Measurements from ENCODE around the gene GUCY2C.
"Not testable (repeated sequence)": the region's sequence is repeated elsewhere in the genome, so short reads cannot be mapped to it uniquely, and the experiment has no call there.

Gene GUCY2C

GRCh38 chr12:14696265-14696741, at the start of gene GUCY2C:
TSS of gene GUCY2C (minus strand) at chr12:14696599. CDS start at chr12:14696448, 151 bp downstream.
- no peak for DNase-seq (ENCODE audit: low spot score)

DNA sequence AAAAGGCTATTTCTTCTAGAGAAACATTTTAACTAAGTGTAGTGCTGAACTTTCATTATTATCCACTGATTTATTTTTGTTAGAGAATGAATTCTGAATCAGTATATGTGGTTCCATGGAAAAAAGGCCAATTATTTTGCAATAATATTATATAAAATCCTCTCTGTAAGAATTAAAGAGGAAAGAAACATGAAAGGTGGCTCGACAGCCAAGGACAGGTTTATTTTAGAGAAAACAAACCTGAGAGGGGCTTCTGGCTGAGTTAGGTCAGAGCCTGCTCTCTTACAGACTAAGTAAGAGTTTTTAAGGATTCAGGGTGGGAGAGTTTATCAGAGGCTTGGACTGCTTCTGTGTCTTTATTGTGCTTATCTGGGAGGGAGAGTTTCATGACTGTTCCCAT, 46.7 kb upstream of the GUCY2C start:
- DNase-seq (ENCODE audit: low spot score): no peak

DNA sequence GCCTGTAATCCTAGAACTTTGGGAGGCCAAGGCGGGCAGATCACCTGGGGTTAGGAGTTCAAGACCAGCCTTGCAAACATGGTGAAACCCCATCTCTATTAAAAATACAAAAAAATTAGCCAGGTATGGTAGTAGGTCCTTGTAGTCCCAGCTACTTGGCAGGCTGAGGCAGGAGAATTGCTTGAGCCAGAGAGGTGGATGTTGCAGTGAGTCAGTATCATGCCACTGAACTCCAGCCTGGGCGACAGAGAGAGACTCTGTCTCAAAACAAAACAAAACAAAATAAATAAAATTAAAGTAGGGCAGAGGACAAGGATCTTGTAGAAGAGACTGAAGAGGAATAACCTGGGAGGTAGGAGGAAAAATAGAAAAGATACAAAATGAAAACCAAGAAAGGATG, 45.5 kb upstream of the GUCY2C start:
- no peak for DNase-seq (ENCODE audit: low spot score)

DNA sequence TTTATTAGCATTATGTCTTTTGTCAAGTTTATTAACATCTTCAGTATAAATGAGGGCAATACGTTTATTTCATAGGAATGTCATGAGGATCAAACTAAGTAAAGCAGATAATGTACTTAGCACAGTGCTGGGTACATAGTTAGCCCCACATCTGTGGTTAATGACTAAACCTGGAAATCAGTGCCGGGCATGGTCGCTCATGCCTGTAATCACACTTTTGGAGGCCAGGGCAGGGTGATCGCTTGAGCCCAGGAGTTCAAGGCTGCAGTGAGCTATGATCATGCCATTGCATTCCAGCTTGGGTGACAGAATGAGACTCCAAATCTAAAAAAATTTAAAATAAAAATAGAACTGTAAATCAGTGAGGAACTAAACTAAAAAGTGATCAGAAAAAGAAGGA, 44.8 kb upstream of the GUCY2C start:
- no peak for DNase-seq (ENCODE audit: low spot score)

GRCh38 chr12:14736441-14736840, 40.0 kb upstream of the GUCY2C start:
- DNase-seq (ENCODE audit: low spot score): not testable (repeated sequence)

GRCh38 chr12:14731821-14732220, 35.4 kb upstream of the GUCY2C start:
- no peak for DNase-seq (ENCODE audit: low spot score)

GRCh38 chr12:14729586-14729985, 33.2 kb upstream of the GUCY2C start:
- no peak for DNase-seq (ENCODE audit: low spot score)

GRCh38 chr12:14723763-14724162, 27.4 kb upstream of the GUCY2C start:
- DNase-seq (ENCODE audit: low spot score): peak; percentile 69

DNA sequence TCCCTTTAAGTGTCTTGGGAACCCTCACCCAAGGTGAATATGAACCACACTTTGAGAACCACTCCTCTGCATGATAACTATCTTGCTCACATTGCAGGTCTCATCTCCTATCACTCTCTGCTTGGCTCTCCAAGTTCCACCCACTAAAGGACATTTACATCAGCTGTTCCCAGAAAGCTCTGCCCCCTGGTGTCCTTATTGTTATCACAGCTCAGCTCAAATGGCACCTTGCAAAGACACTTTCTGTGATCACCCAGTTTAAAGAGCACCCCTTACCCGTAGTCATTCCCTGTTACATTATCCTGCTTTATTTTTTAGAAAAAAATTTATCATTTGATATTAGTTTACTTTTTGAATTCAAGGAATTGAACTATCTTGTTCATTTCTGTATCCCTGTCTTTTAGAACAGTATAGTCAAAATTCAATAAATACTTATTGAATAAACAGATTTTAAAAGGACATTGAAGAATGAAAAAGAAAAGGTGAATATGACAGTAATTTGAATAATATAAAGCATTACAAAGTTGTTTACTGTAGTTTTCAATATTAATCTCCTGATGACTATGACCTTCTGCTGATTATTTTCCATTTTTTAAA, 20.5 kb upstream of the GUCY2C start:
- peak; percentile 57 for DNase-seq (ENCODE audit: low spot score)

DNA sequence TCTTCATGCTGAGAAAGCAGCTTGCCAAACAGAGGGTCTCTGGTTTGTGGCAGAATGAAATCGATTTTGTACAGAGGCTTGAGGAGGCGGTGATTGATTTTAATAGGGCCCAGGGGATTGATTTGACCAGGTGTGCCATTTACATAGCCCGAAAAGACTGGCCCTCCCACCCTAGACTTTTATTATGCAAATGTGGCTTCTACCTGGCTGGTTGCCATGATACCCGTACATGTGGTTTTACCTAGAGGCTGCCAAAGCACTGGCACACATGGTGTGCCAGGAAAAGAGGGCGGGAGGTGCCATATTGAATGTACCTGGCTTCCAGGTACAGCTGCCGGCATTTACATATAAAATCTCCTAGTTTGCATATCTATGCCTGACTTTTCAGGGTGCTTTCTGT, 18.0 kb upstream of the GUCY2C start:
- no peak for DNase-seq (ENCODE audit: low spot score)

DNA sequence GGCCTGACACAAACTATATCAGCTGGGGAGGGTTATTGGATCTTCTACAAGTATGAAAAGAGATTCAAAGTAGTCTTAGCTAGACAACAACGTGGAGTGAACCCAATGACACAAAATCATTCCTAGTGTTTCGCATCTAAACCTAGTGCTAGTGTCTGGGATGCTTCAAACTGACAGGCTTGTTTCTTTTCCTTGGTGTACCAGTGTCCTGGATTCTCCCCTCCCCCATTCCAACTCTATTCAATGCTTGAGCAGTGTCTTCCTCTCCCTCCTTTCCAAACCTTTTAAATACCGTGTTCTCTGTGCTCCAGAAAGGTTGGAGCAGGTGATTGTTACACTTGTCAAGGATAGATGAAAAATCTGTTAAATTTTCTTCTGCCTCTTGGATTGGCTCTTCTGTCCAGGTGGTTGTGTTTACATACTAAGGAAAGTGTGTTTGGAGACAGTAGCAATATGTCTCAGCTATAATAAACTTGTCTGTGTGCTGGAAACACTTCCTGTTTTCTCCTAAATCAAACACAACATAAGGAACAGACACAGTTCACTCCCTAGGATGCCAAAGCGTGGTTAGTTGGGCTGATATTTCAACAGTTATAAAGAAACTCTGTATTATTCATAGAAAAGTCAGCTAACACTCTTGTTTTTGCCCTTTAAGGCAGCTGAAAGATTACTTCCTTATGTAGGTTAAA, 14.4 kb upstream of the GUCY2C start:
- DNase-seq (ENCODE audit: low spot score): no peak

GRCh38 chr12:14701809-14702568, 5.6 kb upstream of the GUCY2C start:
- no peak for DNase-seq (ENCODE audit: low spot score)

DNA sequence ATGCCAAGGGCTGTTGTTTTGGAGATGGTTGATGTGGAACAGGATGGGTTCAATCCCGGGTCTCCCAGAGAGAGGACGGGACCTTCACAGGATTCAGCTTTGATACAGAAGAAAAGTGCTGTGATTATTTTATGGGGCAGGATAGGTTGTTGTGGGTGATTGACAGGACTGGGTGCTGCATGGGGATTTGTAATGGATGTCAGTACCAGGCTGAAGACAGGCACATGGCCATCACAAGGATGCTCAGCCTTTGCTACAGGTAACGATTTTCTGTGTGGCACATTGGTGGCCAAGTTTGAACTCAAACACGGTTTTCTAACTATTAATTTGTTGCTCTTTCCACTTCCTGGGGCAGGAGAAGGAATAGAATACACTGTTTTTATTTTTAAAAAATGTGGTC, 4.5 kb upstream of the GUCY2C start:
- no peak for DNase-seq (ENCODE audit: low spot score)

DNA sequence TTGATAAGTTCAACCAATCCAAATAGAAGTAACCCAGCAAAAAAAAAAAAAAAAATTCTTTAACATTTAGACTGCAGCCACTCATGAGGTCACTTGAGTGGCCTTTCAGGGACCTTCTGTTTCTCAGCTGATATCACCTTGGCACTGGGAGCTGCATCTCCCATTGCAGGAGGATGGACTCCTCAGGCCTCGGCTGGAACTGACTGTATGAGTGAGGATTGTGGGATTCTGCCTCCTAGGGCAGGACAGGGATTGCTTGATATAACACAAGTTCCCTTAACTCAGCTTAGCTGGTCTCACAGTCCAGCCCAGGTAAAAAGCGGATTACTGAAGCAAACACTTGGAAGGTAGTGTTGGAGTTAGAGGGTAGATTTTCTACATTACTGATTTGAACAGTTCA, 3.5 kb upstream of the GUCY2C start:
- DNase-seq (ENCODE audit: low spot score): no peak

DNA sequence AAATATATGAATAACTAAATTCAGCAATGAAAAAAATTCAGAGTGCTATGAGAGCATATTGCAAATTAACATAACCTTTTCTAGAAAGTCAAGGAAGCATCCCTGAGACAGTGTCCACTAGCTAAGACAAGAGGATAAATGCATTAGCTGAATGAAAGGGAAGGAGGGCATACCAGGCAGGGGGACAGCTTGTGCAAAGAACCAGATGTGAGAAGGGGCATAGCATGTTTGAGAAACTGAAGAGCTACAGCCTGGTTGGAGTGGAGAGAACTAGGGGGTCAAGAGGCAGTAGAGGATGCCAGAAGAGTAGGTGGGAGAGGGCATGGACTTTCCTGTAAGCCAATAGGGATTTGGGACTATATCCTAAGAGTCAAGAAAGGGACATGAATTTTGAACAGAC, 2.2 kb upstream of the GUCY2C start:
- no peak for DNase-seq (ENCODE audit: low spot score)

DNA sequence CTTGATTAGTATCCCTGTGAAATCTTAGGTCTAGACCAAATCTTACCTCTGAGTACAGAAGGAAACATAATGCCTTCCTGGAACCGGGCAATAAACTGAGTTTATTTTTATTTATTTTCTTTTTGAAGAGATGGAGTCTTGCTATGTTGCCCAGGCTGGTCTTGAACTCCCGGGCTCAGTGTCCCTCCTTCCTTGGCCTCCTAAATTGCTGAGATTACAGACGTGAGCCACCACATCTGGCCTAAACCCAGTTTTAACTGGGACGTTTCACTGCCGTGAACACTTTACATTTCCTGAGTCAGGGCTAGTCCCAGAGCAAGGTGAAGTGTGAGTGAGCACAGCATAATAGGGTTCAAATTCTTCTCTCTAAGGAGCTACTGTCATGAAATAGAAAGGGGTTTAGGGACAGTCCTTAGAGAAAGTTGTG, 671 bp downstream of the GUCY2C start:
- no peak for DNase-seq (ENCODE audit: low spot score)

GRCh38 chr12:14694970-14695369, 1.4 kb downstream of the GUCY2C start:
- no peak for DNase-seq (ENCODE audit: low spot score)

DNA sequence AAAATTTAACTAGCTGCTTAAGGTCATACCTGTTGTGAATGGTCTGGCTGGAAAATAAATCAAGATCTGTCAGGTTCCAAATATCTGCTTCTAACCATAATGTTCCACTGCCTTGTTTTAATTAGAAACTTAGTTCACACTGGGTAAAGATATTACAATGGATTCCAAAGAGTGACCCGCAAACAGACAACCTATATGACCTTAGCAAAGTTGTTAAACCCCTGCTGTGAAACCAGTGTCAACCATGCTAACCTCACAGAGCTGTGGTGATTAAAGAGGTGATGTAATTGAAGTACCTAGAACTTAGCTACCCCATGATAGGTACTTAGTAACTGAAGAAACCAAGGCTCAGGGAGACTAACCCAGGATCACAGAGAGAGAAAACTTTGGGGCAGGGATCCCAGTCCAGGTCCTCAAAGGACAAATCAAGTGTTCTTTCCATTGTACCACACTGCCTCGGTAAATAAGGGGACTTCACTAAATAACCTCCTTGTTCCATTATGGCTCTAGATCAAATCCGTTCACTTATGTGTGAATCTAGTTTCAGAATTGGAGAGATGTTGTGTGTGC, 2.2 kb downstream of the GUCY2C start:
- DNase-seq (ENCODE audit: low spot score): no peak

DNA sequence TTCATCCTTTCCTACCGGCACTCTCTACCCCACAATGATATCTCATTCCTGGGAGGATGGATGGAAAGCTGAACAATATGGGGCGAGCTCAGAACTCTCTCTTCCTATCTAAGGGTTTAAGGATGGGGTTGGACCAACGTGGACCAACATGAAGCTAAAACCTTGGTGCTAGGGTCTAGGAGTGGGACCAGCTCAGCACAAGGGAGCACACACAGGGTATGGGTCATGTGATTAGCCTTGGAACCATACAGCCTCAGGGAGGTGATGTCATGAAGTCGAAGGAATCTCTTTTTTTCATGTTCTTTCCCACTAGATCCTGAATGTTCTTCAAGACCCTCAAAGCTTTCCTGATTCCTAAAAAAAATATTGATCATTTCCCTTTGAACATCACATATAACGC, 3.3 kb downstream of the GUCY2C start:
- no peak for DNase-seq (ENCODE audit: low spot score)

DNA sequence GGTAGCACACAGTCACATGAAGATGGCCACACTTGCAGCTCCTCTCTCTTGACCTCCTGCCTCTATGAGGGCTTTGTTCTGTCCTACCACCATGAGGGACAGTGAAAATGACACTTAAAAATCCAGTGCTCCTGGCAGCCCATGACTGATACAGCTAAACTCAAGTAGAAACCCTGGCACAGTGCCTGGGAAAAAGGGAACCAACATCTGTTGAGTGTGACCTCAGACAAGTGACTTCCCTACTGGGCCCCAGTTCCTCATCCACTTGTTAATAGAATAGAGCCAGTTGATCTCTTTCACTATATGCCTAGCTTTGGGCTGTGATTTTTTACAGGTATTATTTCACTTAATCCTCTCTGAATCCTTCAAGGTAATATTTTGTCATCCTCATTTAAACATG, 4.8 kb downstream of the GUCY2C start:
- peak; percentile 6 for DNase-seq (ENCODE audit: low spot score)

DNA sequence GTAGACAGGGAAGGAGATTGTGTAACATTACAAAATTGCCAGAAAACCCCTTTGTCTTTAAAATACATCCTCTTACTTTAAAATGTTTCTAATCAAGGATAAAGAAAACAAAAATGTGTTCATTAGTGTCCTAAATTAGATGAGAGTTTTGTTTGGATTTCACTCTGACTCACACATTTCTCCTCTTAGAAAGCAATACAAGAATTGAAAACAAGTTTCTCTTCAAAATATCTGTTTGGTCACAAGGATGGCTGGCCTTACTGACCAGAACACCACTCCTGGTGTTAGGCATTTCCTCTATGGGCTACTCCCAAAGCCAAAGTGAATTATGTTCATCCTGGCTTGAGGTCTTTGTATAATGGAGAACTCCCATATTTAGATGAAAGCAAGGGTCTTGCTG, 6.4 kb downstream of the GUCY2C start:
- DNase-seq (ENCODE audit: low spot score): no peak

DNA sequence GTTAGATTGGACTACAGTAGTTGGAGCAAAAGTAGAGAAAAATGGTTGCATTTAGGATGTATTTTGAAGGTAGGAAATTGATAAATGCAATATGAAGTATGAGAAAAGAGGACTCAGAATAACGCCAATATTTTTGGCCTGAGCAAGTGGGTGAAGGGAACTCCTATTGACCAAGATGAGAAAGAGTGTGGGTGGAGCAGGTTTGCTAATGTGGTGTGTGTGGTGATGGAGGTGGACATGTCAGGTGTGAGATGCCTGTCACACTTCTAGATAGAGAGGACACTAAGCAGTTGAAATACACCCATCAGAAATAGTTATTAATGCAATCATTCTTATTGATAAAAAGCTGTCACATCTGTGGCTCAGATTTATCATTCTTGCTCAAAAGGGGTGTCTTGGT, 7.3 kb downstream of the GUCY2C start:
- DNase-seq (ENCODE audit: low spot score): no peak

DNA sequence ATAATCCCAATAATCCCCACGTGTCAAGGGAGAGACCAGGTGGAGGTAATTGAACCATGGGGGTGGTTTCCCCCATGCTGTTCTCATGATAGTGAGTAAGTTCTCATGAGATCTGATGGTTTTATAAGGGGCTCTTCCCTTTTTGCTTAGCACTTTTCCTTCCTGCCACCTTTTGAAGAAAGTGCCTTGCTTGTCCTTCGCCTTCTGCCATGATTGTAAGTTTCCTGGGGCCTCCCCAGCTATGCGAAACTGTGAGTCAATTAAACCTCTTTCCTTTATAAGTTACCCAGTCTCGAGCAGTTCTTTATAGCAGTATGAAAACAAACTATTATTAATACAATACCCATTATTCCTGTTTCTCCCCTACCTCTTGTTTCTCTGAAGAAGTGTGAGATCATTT, 14.2 kb downstream of the GUCY2C start:
- not testable (repeated sequence) for DNase-seq (ENCODE audit: low spot score)
